Body of pancreas (tissue), 4 donors: ENCODE data around the gene PGPEP1. TPM values are rescaled to one million over a fixed set of nuclear protein-coding genes. Genes with fewer than 3 reads are reported as not detected.

Experiments
- ATAC-seq: fragments of 150-250 bp; one replicate; pipeline ENCODE4 v1.9.1; 2016
- DNase-seq, 4 donors: peaks; one replicate each; pipeline ENCODE4 v3.0.0-alpha.2; 2019
- H3K27ac ChIP-seq, 4 donors: fragments of 200-600 bp; sonication (generic); 1 replicate in 3 of 4; 2 replicates in 1 of 4; pipeline versions ENCODE4 v1.5.1 to v1.6.1; 2016 to 2019; ENCODE audit warnings: mild to moderate bottlenecking in 1 of 4, mixed read lengths in 1 of 4, moderate library complexity in 1 of 4
- H3K27me3 ChIP-seq, 2 donors: fragments of 200-600 bp; sonication (generic); one replicate each; pipeline ENCODE4 v1.6.0; 2016; ENCODE audit warnings: mild to moderate bottlenecking in 1 of 2
- H3K36me3 ChIP-seq, 2 donors: fragments of 200-600 bp; sonication (generic); replicated peaks in 1 of 2; 2 replicates each; pipeline ENCODE4 v1.5.1; 2016; ENCODE audit warnings: low read depth in 2 of 2; ENCODE audit not compliant: insufficient read depth in 1 of 2
- H3K4me1 ChIP-seq: fragments of 200-600 bp; sonication (generic); one replicate; pipeline ENCODE4 v1.6.0; 2016
- H3K4me3 ChIP-seq, 2 donors: fragments of 200-600 bp; sonication (generic); 1 replicate in 1 of 2; 2 replicates in 1 of 2; pipeline ENCODE4 v1.5.1; 2016 to 2019
- H3K9me3 ChIP-seq, 3 donors: fragments of 200-600 bp; sonication (generic); 1 replicate in 2 of 3; 2 replicates in 1 of 3; pipeline ENCODE4 v1.5.1; 2016
- POLR2A ChIP-seq, 3 donors: fragments of 450-650 bp; IDR thresholded peaks; one replicate each; pipeline ENCODE4 v1.6.1; 2016; ENCODE audit warnings: antibody characterized with exemption in 3 of 3, mild to moderate bottlenecking in 2 of 3
- WGBS, 2 donors: methylation state at CpG; one replicate each; pipeline ENCODE4 v1.1.5; 2017; 5-methylcytosine and 5-hydroxymethylcytosine counted together
- intact Hi-C: fragments of 100-400 bp; cut with DNase I; formaldehyde crosslinking; loops from one replicate; pipeline ENCODE4 v1.15.1; 2023
- total RNA-seq, 2 donors: library from RNA; depleted of rRNA; stranded (reverse); fragments of >200 nt; gene quantifications; one replicate each; pipeline ENCODE4 v1.1.0, GENCODE V29; 2016
- TF ChIP-seq, protein P1 (sequence below), 7 experiments: fragments of 450-650 bp in 4 of 7; fragments of 200-600 bp in 3 of 7; sonication (generic) in 3 of 7; IDR thresholded peaks; one replicate each; pipeline ENCODE4 v1.5.1; 2016 to 2019; ENCODE audit warnings: antibody characterized with exemption in 7 of 7

PGPEP1 gene
- total RNA-seq, 2 donors from 2014 or later: 22.1 to 37.6 TPM

DNA sequence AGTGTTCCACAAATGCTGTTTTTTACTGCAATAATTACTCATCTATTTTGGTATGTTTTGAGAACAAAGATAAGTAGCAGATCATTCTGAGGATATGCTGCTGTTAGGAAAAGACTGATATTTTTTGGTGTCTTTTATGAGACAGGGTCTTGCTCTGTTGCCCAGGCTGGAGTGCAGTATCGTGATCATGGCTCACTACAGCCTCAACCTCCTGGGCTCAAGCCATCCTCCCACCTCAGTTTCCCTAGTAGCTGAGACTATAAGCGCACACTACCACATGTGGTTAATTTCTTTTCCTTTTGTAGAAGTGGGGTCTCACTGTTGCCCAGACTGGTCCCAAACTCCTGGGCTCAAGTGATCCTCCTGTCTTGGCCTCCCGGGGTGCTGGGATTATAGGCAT is 27.0 kb upstream of the PGPEP1 start:
- Histone ChIP-seq H3K4me1 (peaks cover 18% of the 10 kb centered on the region), H3K36me3 (peaks cover 0 to 2% of the 10 kb centered on the region in 2 donors), H3K9me3 (no peaks in the 10 kb centered on the region), H3K27me3 (no peaks in the 10 kb centered on the region), H3K27ac (no peak overlapping the region), H3K4me3 (no peak overlapping the region)
- DNase-seq (no peak), ATAC-seq (no peak)
- TF ChIP-seq, protein P1, sequence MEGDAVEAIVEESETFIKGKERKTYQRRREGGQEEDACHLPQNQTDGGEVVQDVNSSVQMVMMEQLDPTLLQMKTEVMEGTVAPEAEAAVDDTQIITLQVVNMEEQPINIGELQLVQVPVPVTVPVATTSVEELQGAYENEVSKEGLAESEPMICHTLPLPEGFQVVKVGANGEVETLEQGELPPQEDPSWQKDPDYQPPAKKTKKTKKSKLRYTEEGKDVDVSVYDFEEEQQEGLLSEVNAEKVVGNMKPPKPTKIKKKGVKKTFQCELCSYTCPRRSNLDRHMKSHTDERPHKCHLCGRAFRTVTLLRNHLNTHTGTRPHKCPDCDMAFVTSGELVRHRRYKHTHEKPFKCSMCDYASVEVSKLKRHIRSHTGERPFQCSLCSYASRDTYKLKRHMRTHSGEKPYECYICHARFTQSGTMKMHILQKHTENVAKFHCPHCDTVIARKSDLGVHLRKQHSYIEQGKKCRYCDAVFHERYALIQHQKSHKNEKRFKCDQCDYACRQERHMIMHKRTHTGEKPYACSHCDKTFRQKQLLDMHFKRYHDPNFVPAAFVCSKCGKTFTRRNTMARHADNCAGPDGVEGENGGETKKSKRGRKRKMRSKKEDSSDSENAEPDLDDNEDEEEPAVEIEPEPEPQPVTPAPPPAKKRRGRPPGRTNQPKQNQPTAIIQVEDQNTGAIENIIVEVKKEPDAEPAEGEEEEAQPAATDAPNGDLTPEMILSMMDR (IDR thresholded peaks at IDR 0.05): no peak
- TF ChIP-seq POLR2A (IDR thresholded peaks at IDR 0.05): no peak
- WGBS, 2 donors: 93 to 98% methylated on average over 3 of the region's 3 CpGs
- intact Hi-C loops: no loop called here

DNA sequence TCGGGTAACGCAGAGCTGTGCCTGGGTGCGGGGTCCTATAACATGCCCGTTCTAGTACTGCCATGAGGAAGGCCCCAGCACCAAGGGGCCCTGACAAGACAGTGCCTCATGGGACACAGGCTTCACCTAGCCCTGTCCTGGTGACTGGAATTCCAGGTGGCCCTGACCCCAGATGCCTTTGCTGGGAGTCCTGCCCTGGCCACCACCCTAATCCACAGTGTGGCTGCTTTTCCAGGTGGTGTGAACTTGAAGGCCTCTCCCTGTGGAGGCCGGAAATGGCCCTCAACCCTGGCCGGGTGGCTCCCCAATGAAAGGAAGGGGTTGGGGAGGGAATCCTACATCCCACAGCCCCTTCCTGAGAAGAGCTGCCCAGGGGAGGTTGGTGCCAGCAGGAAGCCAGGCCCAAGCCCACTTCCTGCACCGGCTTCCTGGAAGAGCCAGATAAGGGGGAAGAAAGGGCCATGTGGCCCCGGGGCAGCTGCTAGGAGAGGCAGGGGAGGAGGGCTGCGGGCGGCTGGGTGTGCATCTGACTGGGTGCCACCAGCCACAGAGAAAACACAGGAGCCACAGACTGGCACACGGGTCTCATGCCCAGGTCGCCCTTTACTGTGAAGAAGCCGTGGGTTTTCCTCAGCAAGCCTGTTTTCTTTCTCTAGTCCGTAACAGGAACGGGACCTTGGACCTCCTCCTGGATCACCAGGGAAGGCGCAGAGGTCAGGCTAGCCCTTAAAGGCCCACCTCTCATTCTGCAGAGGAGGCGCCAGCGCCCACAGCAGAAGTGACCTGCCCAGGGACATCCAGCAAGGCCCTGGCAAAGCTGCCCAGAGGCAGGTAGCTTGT is 22.2 kb upstream of the PGPEP1 start:
- Histone ChIP-seq H3K27me3 (no peaks in the 10 kb centered on the region), H3K36me3 (no peaks in the 10 kb centered on the region), H3K27ac (peak overlapping the region; percentile 47 to 51 (median 50)), H3K4me3 (no peak overlapping the region), H3K9me3 (no peaks in the 10 kb centered on the region), H3K4me1 (peaks cover 46% of the 10 kb centered on the region)
- 65 to 86% methylated on average over 3 to 18 of the region's 18 CpGs for WGBS, 2 donors
- intact Hi-C loops: no loop called here
- DNase-seq (peak in 2 of 4 donors; percentile 30 to 45), ATAC-seq (no peak)
- TF ChIP-seq, protein P1 (IDR thresholded peaks at IDR 0.05): no peak
- TF ChIP-seq POLR2A (IDR thresholded peaks at IDR 0.05): no peak

DNA sequence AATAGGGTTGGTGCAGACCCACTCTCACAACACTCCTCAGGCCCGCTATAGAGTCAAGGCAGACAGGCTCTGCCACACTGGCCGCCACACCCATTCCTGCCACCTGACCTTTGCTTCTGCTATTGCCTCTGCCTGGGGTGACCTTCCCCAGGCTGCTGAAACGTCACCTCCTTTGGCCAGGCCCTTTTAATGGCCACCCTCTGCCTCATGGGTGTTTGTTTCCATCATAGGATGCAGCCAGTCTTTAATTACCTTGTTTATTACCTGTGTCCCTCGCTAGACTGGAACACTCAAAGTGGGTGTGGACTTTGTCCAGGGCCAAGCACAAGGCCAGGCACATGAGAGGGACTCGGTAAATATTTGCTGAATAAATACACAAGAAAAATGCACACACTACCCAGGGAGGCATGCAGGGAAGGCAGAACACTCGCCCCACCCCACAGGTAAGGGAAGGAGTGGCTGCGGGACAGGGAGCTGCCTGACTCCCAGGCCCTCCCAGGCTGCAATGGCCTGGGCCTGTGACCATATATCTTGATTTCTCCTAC is 20.7 kb upstream of the PGPEP1 start:
- Histone ChIP-seq H3K27ac (peak overlapping the region in 2 of 4 donors; percentile 20 to 42), H3K4me1 (peaks cover 57% of the 10 kb centered on the region), H3K27me3 (no peaks in the 10 kb centered on the region), H3K36me3 (no peaks in the 10 kb centered on the region), H3K4me3 (no peak overlapping the region), H3K9me3 (no peaks in the 10 kb centered on the region)
- ATAC-seq: no peak
- 38 to 39% methylated on average over 7 of the region's 7 CpGs for WGBS, 2 donors
- DNase-seq: peak; percentile 37 to 73 (median 52)
- intact Hi-C loops: no loop called here
- TF ChIP-seq, protein P1 (IDR thresholded peaks at IDR 0.05): no peak
- TF ChIP-seq POLR2A (IDR thresholded peaks at IDR 0.05): peak in 1 of 3 donors; percentile 14

DNA sequence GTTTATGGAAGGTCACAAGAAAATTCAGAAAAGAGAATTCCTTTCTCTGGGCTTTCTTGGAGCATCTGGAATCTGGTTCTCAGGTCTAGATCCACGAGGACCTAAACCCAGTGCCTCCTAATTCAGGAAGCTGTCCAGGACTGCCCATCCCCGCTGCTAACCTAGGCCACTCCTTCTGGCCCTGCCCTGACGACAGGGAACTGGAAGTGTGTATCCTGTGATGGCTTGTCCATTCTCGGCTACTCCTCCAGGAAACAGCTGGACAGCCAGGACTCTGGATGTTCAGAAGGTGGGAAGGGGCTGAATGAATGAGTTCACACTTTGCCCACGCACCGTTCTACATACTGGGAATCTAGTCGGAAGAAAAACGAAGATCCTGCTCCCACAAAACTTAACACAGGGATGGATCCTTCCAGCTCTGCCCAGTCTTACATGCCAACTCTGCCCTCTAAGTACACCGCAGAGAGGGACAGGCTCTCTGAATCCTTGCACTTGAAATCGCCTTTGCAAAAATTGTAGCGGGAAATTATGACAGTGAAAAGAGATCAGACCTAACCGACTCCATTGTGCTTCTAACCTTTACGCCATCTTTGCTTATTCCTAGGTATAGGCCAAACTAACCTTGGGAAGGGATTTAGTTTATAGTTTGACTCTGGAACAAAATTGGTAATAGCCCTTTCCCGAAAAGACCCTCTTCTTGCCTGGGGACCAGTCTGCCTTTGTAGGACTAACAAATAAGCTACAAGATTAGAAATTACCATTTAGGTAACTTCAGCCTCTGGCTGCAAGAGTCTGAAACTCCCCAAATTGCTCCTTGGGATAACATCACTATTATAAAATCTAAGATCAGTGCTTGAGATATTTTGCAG is 19.3 kb upstream of the PGPEP1 start:
- 77 to 86% methylated on average over 13 to 14 of the region's 14 CpGs for WGBS, 2 donors
- DNase-seq: no peak
- intact Hi-C loops: no loop called here
- no peaks in the 10 kb centered on the region for H3K36me3 ChIP-seq
- peaks cover 57% of the 10 kb centered on the region for H3K4me1 ChIP-seq
- no peaks in the 10 kb centered on the region for H3K27me3 ChIP-seq
- H3K9me3 ChIP-seq: no peaks in the 10 kb centered on the region
- no peak overlapping the region for H3K27ac ChIP-seq
- ATAC-seq: no peak
- H3K4me3 ChIP-seq: no peak overlapping the region
- TF ChIP-seq, protein P1 (IDR thresholded peaks at IDR 0.05): no peak
- no peak for TF ChIP-seq POLR2A (IDR thresholded peaks at IDR 0.05)
